ENCODE measurements around the gene FAM200C. TPM values are rescaled to one million over a fixed set of nuclear protein-coding genes. Genes with fewer than 3 reads are reported as not detected.
A peak's percentile ranks its signal among the peaks of the same experiment; 100 is the strongest.

Gene FAM200C
- total and polyA plus RNA-seq, 2 of the 13 experiments (the other 11 are each of a cell fraction or from before 2014, with no cell fraction given): 3.2 to 4.7 TPM

- TF ChIP-seq ZBTB4 (CRISPR knock-in tag; IDR thresholded peaks at IDR 0.05; ENCODE audit: borderline replicate concordance) (no peak), ZFP36L1 (CRISPR knock-in tag; IDR thresholded peaks at IDR 0.05) (peak; percentile 77; the same call in 1 of the 2 replicates), FOXJ3 (CRISPR knock-in tag; IDR thresholded peaks at IDR 0.05; ENCODE audit: borderline replicate concordance) (peak; percentile 60; the same call in 1 of the 2 replicates), MEF2D (CRISPR knock-in tag; IDR thresholded peaks at IDR 0.05) (0 out of 2 replicates have a peak, but pooled peaks have one; percentile 62), KLF11 (CRISPR knock-in tag; IDR thresholded peaks at IDR 0.05) (no peak; the same call in 1 of the 2 replicates), FOXK1 (CRISPR knock-in tag; IDR thresholded peaks at IDR 0.05; ENCODE audit: borderline replicate concordance, low read depth) (peak; percentile 34; the same call in 1 of the 2 replicates), GMEB1 (CRISPR knock-in tag; IDR thresholded peaks at IDR 0.05; ENCODE audit: borderline replicate concordance) (peak; percentile 60; the same call in 1 of the 2 replicates), MAX (IDR thresholded peaks at IDR 0.05) (peak; percentile 65), ZNF362 (CRISPR knock-in tag; IDR thresholded peaks at IDR 0.05; ENCODE audit: borderline replicate concordance) (peak; percentile 97), NR0B2 (CRISPR knock-in tag; IDR thresholded peaks at IDR 0.05) (0 out of 2 replicates have a peak, but pooled peaks have one; percentile 56)
These were observed at the start of gene FAM200C (continued) for GRCh38 chr5:160399402-160400353.

Data from HepG2 (cell line).